ENCODE data around the gene RHBDD3. TPM values are rescaled to one million over a fixed set of nuclear protein-coding genes. Genes with fewer than 3 reads are reported as not detected.

RHBDD3 gene
- total RNA-seq, result 10 to 100 TPM; 23.9 to 36.7 TPM

GRCh38 chr22:29267858-29268510 lies at the start of gene RHBDD3, which contains the start of gene EWSR1:
TSS of gene RHBDD3 (minus strand) at chr22:29267981. CDS start at chr22:29265626, 2,355 bp downstream.
TSS of gene EWSR1 (plus strand) at chr22:29268268. CDS start at chr22:29268337, 69 bp downstream.
- H3K4me3 ChIP-seq, result peak within 1 kb of the TSS; percentile 92
- no peak for TF ChIP-seq CTCF (IDR thresholded peaks at IDR 0.05)
- peak; percentile 90 for DNase-seq (ENCODE audit: low spot score)
- peaks cover 9% of the 10 kb centered on the region for H3K36me3 ChIP-seq
- H3K27me3 ChIP-seq (replicated peaks; ENCODE audit: insufficient read depth), result no peaks in the 10 kb centered on the region
- H3K4me1 ChIP-seq (ENCODE audit: control insufficient read depth in 1 of 2, low read depth in 2 of 2), result peaks cover 35 to 48% of the 10 kb centered on the region in 2 donors
- H3K27ac ChIP-seq, result peak within 1 kb of the TSS; percentile 96 to 97
- no peaks in the 10 kb centered on the region for H3K9me3 ChIP-seq
- ATAC-seq (ENCODE audit: insufficient number of reproducible peaks, low FRiP score, low read depth), result peak; percentile 92

- peaks cover 20 to 37% of the 10 kb centered on the region in 2 donors for H3K4me1 ChIP-seq (ENCODE audit: control insufficient read depth in 1 of 2, low read depth in 2 of 2)
- H3K27ac ChIP-seq, result no peak overlapping the region
- ATAC-seq (ENCODE audit: insufficient number of reproducible peaks, low FRiP score, low read depth), result no peak
- no peaks in the 10 kb centered on the region for H3K36me3 ChIP-seq
- peaks cover 15% of the 10 kb centered on the region for H3K27me3 ChIP-seq (replicated peaks; ENCODE audit: insufficient read depth)
- no peak for TF ChIP-seq CTCF (IDR thresholded peaks at IDR 0.05)
- no peak for DNase-seq (ENCODE audit: low spot score)
- no peak overlapping the region for H3K4me3 ChIP-seq
- H3K9me3 ChIP-seq, result no peaks in the 10 kb centered on the region
These were observed 48.5 kb upstream of the RHBDD3 start for GRCh38 chr22:29316141-29316828.

GRCh38 chr22:29315286-29316140 lies 47.7 kb upstream of the RHBDD3 start, which contains the start of gene RASL10A:
TSS of gene RASL10A (minus strand) at chr22:29315697. CDS start at chr22:29315246, 451 bp downstream.
- peaks cover 15% of the 10 kb centered on the region for H3K27me3 ChIP-seq (replicated peaks; ENCODE audit: insufficient read depth)
- H3K36me3 ChIP-seq, result no peaks in the 10 kb centered on the region
- DNase-seq (ENCODE audit: low spot score) (no peak), ATAC-seq (ENCODE audit: insufficient number of reproducible peaks, low FRiP score, low read depth) (no peak)
- no peak within 1 kb of the TSS for H3K27ac ChIP-seq
- H3K9me3 ChIP-seq, result no peaks in the 10 kb centered on the region
- peaks cover 24 to 45% of the 10 kb centered on the region in 2 donors for H3K4me1 ChIP-seq (ENCODE audit: control insufficient read depth in 1 of 2, low read depth in 2 of 2)
- TF ChIP-seq CTCF (IDR thresholded peaks at IDR 0.05), result no peak
- H3K4me3 ChIP-seq, result peak within 1 kb of the TSS; percentile 57

DNA sequence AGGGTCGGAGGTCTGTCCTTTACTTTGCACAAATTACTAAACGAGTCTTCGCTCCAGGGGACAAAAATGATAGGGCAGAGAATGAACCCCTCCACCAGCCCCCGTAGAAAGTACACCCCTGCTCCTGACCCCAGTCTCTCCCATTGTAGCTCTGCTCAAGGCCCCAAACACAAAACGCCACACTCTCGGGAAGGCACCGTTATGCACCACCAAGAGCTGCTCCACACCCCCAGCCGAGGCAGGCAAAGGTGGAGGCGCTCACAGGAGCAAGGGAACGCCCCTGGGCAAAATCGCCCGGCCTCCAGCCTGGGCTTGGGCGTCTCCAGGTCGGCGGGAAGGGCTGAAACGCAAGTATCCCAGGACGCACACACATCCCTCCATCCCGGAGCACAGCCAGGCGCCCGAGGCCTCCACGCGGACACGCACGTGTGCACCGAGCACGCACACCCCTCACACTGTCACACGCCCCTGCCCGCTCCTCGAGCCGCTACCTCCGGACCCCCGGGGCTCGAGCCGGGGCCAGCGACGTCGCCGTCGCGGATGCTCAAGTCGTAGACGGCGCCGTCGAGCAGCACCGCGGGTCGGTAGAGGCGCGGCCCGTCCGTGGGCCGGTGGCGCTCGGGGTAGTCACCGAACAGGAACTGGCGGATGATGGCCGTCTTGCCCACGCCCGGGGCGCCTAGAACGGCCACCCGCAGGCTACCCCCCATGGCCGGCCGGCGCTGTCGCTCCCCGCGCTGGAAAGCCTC lies 46.9 kb upstream of the RHBDD3 start:
- TF ChIP-seq CTCF (IDR thresholded peaks at IDR 0.05), result no peak
- peaks cover 15% of the 10 kb centered on the region for H3K27me3 ChIP-seq (replicated peaks; ENCODE audit: insufficient read depth)
- no peaks in the 10 kb centered on the region for H3K9me3 ChIP-seq
- no peak overlapping the region for H3K27ac ChIP-seq
- DNase-seq (ENCODE audit: low spot score) (no peak), ATAC-seq (ENCODE audit: insufficient number of reproducible peaks, low FRiP score, low read depth) (no peak)
- peak overlapping the region; percentile 57 for H3K4me3 ChIP-seq
- no peaks in the 10 kb centered on the region for H3K36me3 ChIP-seq
- H3K4me1 ChIP-seq (ENCODE audit: control insufficient read depth in 1 of 2, low read depth in 2 of 2), result peaks cover 30 to 51% of the 10 kb centered on the region in 2 donors

Data from thoracic aorta (tissue), 2 donors.